ENCODE measurements around the gene NOS3. TPM values are rescaled to one million over a fixed set of nuclear protein-coding genes. Genes with fewer than 3 reads are reported as not detected.
A peak's percentile ranks its signal among the peaks of the same experiment; 100 is the strongest.

NOS3 gene
- total and polyA plus RNA-seq, 2 of the 13 experiments (the other 11 are each of a cell fraction or from before 2014, with no cell fraction given): 3.7 to 7.5 TPM

DNA sequence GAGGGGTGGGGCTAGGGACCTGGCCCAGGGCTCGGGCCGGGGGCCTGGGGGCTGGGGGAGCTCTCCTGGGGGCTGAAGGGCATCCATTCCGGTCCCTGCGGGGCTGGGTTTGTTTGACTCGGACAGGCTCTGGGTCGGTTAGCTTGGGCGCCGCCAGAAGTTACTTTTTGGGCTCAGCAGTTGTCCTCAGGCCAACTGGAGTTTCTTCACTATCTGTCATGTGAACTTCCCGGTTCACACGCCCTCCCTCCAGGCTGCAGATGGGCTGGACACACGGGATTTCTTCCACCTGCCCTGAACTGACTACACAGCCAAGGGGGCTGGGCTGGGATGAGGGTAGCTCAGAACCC is 72.4 kb downstream of the NOS3 start:
- Histone ChIP-seq H3K9me3 (ENCODE audit: low read length) (no peaks in the 10 kb centered on the region), H3K36me3 (replicated peaks in 1 of 2; ENCODE audit: control insufficient read depth in 1 of 2, insufficient read depth in 2 of 2, low read length in 2 of 2) (peaks cover 9 to 38% of the 10 kb centered on the region in 2 experiments; a peak in 4 of 5 replicates), H3K79me2 (ENCODE audit: insufficient read depth, low read length) (peaks cover 16% of the 10 kb centered on the region), H2AFZ (ENCODE audit: low read length) (no peak overlapping the region), H3K4me1 (ENCODE audit: insufficient read depth, low read length) (peaks cover 45% of the 10 kb centered on the region), H3K27ac (ENCODE audit: extremely low read length, insufficient read depth, low read length) (peak overlapping the region; percentile 95), H3K4me3 (replicated peaks in 1 of 3; ENCODE audit: insufficient read depth in 1 of 3, low read depth in 2 of 3, low read length in 3 of 3) (peak overlapping the region; percentile 62 to 80 (median 70)), H4K20me1 (ENCODE audit: insufficient read depth, low read length) (peaks cover 4% of the 10 kb centered on the region; the same call in 1 of the 2 replicates), H3K9ac (ENCODE audit: insufficient read depth, low read depth, low read length) (peak overlapping the region; percentile 82), H3K27me3 (ENCODE audit: control insufficient read depth in 1 of 2, insufficient read depth in 2 of 2, low read length in 2 of 2) (no peaks in the 10 kb centered on the region; a peak in 1 of 5 replicates), H3K4me2 (ENCODE audit: low read depth, low read length) (peak overlapping the region; percentile 97)
- ChIA-PET POLR2A (interaction anchor here (0.6 to 4.4 kb wide), 19 partner anchors 9 to 457 kb away, joined by 3 to 144 read pairs (median 6); partner anchors contain the start of genes ABCB8, ABCF2, AGAP3 and FASTK), CTCF (ENCODE audit: low intra/inter-chr PET ratio, low total read pairs) (no interaction called here)
- intact Hi-C loops (cut with micrococcal nuclease; ENCODE audit: unreplicated experiment) (no loop called here), in situ Hi-C loops (cut with HindIII; ENCODE audit: extremely low pct_ligation_motif_present, low pct_unique_long_range_greater_than_20kb) (no loop called here)
- DNase-seq (ENCODE audit: low spot score) (peak; percentile 41), FAIRE-seq (no peak), ATAC-seq (peak; percentile 3)
- BruUV-seq (replicated peaks): no TSS peak
- WGBS (ENCODE audit: low lambda C conversion rate): 0% methylated on average over 3 of the region's 11 CpGs
- TF ChIP-seq, protein P1, sequence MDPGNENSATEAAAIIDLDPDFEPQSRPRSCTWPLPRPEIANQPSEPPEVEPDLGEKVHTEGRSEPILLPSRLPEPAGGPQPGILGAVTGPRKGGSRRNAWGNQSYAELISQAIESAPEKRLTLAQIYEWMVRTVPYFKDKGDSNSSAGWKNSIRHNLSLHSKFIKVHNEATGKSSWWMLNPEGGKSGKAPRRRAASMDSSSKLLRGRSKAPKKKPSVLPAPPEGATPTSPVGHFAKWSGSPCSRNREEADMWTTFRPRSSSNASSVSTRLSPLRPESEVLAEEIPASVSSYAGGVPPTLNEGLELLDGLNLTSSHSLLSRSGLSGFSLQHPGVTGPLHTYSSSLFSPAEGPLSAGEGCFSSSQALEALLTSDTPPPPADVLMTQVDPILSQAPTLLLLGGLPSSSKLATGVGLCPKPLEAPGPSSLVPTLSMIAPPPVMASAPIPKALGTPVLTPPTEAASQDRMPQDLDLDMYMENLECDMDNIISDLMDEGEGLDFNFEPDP (CRISPR knock-in tag; conservative IDR thresholded peaks at IDR 0.05): no peak
- TF ChIP-seq, protein P2, sequence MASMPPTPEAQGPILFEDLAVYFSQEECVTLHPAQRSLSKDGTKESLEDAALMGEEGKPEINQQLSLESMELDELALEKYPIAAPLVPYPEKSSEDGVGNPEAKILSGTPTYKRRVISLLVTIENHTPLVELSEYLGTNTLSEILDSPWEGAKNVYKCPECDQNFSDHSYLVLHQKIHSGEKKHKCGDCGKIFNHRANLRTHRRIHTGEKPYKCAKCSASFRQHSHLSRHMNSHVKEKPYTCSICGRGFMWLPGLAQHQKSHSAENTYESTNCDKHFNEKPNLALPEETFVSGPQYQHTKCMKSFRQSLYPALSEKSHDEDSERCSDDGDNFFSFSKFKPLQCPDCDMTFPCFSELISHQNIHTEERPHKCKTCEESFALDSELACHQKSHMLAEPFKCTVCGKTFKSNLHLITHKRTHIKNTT (CRISPR knock-in tag; IDR thresholded peaks at IDR 0.05): no peak
- TF ChIP-seq SIN3A (IDR thresholded peaks at IDR 0.05; ENCODE audit: borderline replicate concordance, low read depth, low read length) (no peak), ZC3H4 (CRISPR knock-in tag; IDR thresholded peaks at IDR 0.05; ENCODE audit: borderline replicate concordance) (no peak), SPEN (CRISPR knock-in tag; IDR thresholded peaks at IDR 0.05; ENCODE audit: low read depth) (no peak), ZFP36L2 (CRISPR knock-in tag; IDR thresholded peaks at IDR 0.05) (no peak), ZNF382 (CRISPR knock-in tag; IDR thresholded peaks at IDR 0.05; ENCODE audit: borderline replicate concordance) (no peak)
- TF ChIP-seq, protein P3, sequence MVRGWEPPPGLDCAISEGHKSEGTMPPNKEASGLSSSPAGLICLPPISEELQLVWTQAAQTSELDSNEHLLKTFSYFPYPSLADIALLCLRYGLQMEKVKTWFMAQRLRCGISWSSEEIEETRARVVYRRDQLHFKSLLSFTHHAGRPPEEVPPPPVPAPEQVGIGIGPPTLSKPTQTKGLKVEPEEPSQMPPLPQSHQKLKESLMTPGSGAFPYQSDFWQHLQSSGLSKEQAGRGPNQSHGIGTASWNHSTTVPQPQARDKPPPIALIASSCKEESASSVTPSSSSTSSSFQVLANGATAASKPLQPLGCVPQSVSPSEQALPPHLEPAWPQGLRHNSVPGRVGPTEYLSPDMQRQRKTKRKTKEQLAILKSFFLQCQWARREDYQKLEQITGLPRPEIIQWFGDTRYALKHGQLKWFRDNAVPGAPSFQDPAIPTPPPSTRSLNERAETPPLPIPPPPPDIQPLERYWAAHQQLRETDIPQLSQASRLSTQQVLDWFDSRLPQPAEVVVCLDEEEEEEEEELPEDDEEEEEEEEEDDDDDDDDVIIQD (CRISPR knock-in tag; IDR thresholded peaks at IDR 0.05; ENCODE audit: low read depth): no peak
- TF ChIP-seq, protein P4, sequence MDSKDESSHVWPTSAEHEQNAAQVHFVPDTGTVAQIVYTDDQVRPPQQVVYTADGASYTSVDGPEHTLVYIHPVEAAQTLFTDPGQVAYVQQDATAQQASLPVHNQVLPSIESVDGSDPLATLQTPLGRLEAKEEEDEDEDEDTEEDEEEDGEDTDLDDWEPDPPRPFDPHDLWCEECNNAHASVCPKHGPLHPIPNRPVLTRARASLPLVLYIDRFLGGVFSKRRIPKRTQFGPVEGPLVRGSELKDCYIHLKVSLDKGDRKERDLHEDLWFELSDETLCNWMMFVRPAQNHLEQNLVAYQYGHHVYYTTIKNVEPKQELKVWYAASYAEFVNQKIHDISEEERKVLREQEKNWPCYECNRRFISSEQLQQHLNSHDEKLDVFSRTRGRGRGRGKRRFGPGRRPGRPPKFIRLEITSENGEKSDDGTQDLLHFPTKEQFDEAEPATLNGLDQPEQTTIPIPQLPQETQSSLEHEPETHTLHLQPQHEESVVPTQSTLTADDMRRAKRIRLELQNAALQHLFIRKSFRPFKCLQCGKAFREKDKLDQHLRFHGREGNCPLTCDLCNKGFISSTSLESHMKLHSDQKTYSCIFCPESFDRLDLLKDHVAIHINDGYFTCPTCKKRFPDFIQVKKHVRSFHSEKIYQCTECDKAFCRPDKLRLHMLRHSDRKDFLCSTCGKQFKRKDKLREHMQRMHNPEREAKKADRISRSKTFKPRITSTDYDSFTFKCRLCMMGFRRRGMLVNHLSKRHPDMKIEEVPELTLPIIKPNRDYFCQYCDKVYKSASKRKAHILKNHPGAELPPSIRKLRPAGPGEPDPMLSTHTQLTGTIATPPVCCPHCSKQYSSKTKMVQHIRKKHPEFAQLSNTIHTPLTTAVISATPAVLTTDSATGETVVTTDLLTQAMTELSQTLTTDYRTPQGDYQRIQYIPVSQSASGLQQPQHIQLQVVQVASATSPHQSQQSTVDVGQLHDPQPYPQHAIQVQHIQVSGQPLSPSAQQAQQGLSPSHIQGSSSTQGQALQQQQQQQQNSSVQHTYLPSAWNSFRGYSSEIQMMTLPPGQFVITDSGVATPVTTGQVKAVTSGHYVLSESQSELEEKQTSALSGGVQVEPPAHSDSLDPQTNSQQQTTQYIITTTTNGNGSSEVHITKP (CRISPR knock-in tag; IDR thresholded peaks at IDR 0.05; ENCODE audit: low read depth): no peak
- TF ChIP-seq, protein P5, sequence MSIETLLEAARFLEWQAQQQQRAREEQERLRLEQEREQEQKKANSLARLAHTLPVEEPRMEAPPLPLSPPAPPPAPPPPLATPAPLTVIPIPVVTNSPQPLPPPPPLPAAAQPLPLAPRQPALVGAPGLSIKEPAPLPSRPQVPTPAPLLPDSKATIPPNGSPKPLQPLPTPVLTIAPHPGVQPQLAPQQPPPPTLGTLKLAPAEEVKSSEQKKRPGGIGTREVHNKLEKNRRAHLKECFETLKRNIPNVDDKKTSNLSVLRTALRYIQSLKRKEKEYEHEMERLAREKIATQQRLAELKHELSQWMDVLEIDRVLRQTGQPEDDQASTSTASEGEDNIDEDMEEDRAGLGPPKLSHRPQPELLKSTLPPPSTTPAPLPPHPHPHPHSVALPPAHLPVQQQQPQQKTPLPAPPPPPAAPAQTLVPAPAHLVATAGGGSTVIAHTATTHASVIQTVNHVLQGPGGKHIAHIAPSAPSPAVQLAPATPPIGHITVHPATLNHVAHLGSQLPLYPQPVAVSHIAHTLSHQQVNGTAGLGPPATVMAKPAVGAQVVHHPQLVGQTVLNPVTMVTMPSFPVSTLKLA (IDR thresholded peaks at IDR 0.05): no peak
- TF ChIP-seq, protein P6, sequence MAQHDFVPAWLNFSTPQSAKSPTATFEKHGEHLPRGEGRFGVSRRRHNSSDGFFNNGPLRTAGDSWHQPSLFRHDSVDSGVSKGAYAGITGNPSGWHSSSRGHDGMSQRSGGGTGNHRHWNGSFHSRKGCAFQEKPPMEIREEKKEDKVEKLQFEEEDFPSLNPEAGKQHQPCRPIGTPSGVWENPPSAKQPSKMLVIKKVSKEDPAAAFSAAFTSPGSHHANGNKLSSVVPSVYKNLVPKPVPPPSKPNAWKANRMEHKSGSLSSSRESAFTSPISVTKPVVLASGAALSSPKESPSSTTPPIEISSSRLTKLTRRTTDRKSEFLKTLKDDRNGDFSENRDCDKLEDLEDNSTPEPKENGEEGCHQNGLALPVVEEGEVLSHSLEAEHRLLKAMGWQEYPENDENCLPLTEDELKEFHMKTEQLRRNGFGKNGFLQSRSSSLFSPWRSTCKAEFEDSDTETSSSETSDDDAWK (CRISPR knock-in tag; IDR thresholded peaks at IDR 0.05): no peak
